Coronary artery (tissue), 2 donors: ENCODE results near the gene NDUFA5.

Experiments used
- DNase-seq: peaks from one replicate; pipeline ENCODE4 v3.0.0-alpha.2; 2017; ENCODE audit warnings: low spot score
- H3K27ac ChIP-seq, 2 donors: fragments of 200-600 bp; sonication (generic); one replicate each; pipeline ENCODE4 v1.5.1; 2016 to 2019
- H3K4me3 ChIP-seq: fragments of 200-600 bp; sonication (generic); 2 replicates; pipeline ENCODE4 v1.5.1; 2016; ENCODE audit warnings: mild to moderate bottlenecking, moderate library complexity
- CTCF ChIP-seq: fragments of 200-600 bp; sonication (generic); IDR thresholded peaks from one replicate; pipeline ENCODE4 v1.5.1; 2019; ENCODE audit warnings: antibody characterized with exemption

NDUFA5 gene

DNA sequence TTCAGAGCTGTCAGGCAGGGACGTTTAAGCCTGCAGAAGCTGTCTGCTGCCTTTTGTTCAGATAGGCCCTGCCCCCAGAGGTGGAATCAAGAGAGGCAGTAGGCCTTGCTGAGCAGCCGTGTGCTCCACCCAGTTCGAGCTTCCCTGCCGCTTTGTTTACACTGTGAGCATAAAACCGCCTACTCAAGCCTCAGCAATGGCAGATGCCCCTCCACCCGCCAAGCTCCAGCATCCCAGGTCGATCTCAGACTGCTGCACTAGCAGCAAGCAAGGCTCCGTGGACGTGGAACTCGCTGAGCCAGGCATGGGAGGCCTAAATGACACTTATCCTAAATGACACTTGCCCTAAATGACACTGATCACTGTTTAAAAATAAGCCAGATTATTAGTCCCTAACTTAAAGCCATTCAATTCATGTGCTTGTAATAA is 37.2 kb upstream of the NDUFA5 start:
- Histone ChIP-seq H3K27ac (no peak overlapping the region), H3K4me3 (no peak overlapping the region)
- no peak for DNase-seq
- TF ChIP-seq CTCF = no peak

GRCh38 chr7:123588376-123588775 is 30.8 kb upstream of the NDUFA5 start:
- no peak overlapping the region for H3K27ac ChIP-seq

DNA sequence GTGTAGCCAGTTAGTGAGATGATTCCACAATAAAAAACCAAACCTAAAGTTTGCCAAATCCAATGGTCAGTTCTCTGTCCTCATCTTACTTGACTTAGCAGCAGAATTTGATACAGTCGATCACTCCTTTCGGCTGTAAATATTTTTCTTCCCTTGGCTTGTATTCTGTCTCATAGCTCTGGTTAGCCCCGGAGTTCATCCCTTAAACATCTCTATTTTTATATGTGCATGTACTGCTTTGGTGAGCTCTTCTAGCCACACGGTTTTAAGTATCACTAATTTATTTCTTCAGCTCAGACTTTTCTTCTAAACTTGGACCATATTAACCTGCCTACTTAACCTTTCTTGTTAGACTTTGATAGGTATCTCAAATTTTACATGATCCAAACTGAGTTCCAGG is 26.2 kb upstream of the NDUFA5 start:
- TF ChIP-seq CTCF = no peak
- no peak for DNase-seq
- H3K27ac ChIP-seq = no peak overlapping the region
- no peak overlapping the region for H3K4me3 ChIP-seq

More at GRCh38 chr7:123588376-123588775, 30.8 kb upstream of the NDUFA5 start:
- DNase-seq = no peak
- no peak for TF ChIP-seq CTCF
- no peak overlapping the region for H3K4me3 ChIP-seq

GRCh38 chr7:123581162-123581459 is 23.5 kb upstream of the NDUFA5 start:
- TF ChIP-seq CTCF = no peak
- no peak for DNase-seq
- no peak overlapping the region for H3K4me3 ChIP-seq
- H3K27ac ChIP-seq = no peak overlapping the region

GRCh38 chr7:123580406-123581161 is 23.0 kb upstream of the NDUFA5 start:
- no peak for DNase-seq
- TF ChIP-seq CTCF = no peak
- H3K27ac ChIP-seq = no peak overlapping the region
- H3K4me3 ChIP-seq = no peak overlapping the region

- TF ChIP-seq CTCF = no peak
- DNase-seq = no peak
- Histone ChIP-seq H3K27ac (no peak overlapping the region), H3K4me3 (no peak overlapping the region)
These were observed 21.8 kb upstream of the NDUFA5 start for GRCh38 chr7:123579416-123579815.

GRCh38 chr7:123573896-123574467 is 16.4 kb upstream of the NDUFA5 start:
- no peak for DNase-seq

More at GRCh38 chr7:123573896-123574467, 16.4 kb upstream of the NDUFA5 start:
- H3K4me3 ChIP-seq = no peak overlapping the region
- no peak overlapping the region for H3K27ac ChIP-seq
- no peak for TF ChIP-seq CTCF
